DMS114 treated with DMSO at 0.1 percent for 48 hours (cell line): ENCODE results near the gene ACAP3.
A peak's percentile ranks its signal among the peaks of the same experiment; 100 is the strongest.

ENCODE experiments used
- DNase-seq: peaks from one replicate; lab custom pipeline; 2025; ENCODE audit not compliant: unreplicated experiment; lab: John Stamatoyannopoulos, UW

The ACAP3 gene, protein sequence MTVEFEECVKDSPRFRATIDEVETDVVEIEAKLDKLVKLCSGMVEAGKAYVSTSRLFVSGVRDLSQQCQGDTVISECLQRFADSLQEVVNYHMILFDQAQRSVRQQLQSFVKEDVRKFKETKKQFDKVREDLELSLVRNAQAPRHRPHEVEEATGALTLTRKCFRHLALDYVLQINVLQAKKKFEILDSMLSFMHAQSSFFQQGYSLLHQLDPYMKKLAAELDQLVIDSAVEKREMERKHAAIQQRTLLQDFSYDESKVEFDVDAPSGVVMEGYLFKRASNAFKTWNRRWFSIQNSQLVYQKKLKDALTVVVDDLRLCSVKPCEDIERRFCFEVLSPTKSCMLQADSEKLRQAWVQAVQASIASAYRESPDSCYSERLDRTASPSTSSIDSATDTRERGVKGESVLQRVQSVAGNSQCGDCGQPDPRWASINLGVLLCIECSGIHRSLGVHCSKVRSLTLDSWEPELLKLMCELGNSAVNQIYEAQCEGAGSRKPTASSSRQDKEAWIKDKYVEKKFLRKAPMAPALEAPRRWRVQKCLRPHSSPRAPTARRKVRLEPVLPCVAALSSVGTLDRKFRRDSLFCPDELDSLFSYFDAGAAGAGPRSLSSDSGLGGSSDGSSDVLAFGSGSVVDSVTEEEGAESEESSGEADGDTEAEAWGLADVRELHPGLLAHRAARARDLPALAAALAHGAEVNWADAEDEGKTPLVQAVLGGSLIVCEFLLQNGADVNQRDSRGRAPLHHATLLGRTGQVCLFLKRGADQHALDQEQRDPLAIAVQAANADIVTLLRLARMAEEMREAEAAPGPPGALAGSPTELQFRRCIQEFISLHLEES

DNA sequence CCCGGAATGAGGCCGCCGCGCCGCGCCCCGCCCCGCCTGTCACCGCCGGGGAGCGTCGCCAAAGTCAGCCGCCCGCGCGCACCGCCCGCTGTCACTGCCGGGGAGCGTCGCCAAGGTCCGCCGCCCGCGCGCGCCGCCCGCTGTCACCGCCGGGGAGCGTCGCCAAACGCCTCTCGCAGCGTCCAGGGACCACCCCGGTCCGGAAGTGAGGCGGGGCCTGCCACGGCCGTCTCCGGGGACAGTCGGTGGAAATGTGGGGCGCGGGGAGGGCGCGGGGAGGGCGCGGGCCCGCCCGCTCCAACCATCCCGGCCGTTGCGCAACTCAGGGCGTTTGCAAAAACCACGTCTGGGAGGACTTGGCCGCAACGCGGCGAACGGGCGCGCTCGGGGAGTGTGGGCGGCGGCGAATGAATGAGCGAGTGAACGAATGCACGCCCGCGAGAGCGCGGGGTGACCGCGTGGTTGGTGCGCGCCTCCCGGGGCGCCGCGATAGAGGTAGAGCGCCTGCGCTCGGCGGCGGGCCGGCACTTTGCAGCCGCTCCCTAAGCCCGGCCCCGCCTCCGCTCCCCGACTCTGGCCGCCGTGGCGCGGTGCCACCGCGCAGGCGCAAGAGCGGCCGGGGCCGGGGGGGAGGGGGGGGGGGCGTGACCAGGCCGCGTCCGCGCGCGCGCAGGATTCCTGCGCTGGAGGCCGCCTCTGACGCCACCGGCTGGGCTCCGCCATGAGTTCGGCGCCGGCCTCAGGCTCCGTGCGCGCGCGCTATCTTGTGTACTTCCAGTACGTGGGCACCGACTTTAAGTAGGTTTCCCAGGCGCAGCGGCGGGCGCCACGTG, at the start of gene ACAP3, which contains the start of gene PUSL1:
ACAP3 (minus strand) TSS at position 8 of the 833 bp plus-strand sequence. CDS start 115 bp downstream, outside the sequence.
PUSL1 (plus strand) TSS at position 675 of the 833 bp plus-strand sequence; CDS start at position 722, 47 bp downstream.
- peak; percentile 76 for DNase-seq

DNA sequence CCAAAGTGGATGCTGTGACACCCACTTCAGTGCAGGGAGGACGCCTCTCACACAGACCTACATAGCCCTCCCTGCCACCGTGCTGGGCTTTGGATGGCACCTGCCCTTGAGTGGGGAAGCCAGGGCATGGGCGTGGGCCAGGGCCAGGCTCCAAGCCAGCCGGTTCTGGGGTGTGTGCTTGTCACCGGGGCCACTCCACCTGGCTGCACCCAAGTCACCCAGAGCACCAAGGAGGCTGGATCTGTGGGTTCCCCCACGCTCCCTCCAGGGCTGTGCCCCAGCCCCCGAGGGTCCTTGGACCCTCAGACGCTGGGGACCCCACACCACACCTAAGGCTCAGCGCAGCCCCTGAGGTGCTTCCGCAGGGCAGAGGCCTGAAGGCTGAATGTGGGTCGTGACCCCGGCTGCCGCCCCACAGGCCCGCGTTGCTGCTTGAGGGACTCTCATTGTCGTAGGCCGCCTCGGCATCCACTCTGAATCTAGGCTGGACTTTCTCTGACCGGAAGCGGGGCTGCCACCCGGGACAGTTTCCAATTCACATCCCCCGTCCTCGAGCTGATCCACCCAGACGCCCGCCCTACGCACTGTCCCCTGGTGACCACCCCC, 49.2 kb upstream of the ACAP3 start:
- no peak for DNase-seq

DNA sequence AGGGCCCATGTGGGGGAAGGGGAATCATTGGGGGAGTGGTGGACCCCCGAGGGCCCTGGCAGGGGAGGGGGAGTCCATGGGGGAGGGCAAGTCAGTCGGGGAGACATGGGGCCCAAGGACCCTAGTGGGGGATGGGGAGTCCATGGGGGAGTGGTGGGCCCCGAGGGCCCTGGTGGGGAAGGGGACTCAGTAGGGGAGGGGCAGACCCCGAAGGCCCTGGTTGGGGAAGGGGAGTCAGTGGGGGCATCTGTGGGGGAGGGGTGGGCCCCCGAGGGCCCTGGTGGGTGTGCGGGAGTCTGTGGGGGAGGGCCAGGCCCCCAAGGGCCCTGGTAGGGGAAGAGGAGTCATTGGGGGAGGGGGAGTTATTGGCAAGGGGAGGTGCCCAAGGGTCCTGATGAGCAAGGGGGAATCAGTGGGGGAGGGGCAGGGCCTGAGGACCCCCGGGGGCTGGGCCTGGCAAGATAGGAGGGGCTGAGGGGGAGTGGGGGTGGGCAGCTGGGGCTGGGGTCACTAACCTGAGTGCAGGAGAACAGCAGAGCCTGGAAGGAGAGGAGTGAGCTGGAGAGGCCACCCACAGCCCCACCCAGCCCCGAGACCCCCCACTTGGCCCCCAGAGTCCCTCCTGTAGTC, 48.6 kb upstream of the ACAP3 start:
- DNase-seq = no peak

DNA sequence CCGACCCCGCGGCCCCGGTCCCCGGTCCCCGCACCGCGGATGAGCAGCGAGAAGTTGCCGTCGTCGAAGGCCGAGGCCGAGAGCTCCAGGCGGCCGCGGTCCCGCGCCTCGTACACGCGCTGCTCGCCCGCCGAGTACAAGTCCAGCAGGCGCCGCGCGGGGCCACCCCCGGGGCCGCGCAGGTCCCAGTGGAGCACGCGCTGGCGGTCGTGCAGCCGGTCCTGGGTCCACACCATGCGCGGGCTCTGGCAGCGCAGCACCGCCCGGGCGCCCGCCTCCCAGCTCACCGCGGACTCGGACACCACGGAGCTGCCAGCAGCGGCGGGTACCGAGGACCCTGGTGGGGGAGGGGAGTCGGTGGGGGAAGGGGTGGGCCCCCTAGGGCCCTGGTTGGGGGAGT, 47.7 kb upstream of the ACAP3 start:
- DNase-seq = no peak

DNA sequence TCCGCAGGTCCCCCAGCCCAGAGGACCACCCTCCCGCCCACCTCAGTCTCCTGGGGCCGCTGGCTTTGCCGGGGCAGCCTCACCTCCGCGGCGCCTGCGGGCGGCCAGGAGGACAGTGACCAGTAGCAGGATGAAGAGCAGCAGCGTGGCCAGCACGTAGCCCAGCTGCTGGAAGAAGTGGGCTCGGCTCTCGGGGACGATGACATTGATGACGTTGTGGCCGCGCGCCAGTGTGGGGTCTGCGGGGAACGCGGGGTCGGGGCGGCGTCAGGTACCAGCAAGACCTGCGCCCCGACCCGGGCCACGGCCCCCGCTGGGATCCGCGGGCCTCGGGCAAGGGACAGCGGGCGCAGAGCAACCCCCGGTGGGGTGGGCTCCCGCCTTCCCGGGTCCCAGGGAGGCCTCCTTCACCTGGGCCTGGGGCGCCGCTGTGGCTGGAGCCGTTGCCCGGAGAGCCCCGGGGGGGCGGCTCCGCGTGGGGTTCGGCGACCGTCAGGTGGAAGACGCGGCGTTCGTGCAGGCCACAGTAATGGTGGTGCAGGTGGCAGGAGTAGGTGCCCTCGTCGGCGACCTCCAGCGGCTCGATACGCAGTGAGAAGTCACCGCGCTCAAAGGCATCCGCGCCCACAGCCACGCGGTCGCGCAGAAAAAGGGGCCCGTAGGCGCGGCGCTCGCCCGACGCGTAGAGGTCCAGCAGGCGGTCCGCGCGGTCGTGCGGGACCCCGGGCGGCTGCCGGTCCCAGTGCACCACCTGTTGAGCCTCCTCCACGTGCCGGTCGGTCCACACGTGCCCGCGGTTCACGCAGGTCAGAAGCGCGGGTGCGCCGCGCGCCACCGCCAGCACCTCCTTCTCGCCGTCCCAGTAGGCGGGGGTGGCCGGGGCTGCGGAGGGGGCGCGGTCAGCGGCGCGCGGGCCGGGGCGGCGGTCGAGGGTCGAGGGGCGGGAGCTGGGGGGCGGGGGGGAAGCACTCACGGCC, 46.8 kb upstream of the ACAP3 start:
- DNase-seq = no peak

DNA sequence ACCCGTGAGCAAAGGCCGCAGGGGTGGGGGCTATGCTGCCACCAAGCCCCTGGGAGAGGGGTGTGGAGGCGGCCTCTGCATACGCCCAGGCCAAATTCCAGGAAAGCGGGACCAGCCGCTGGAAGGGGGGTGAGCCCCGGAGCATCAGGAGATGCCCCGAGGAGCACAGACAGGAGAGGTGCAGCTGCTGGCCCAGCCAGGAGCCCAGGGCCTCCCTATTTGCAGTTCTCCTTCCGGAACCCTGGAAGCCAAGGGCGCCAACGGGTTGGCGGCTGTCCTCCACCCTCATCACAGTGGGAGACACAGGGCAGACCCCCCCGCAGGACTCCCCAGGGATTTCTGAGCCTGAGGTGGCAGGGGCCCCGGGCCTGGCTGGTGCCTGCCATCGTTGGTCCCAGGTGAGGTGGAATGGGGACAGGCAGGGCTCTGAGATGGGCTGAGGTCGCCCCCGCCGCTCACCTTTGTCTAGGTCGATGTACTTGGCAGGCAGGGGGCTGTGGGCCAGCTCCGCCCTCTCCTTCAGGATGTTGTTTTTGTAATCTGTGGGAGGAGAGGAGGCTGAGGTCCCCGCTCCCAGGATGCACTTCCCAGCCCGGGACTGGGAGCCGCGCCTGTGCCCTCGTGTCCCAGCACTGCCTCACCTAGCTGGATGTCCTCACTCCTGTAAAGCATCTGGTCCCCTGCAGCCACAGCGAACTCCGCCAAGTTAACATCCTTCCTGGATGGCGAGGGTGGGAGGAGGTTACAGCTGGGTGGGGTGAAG, 45.8 kb upstream of the ACAP3 start:
- DNase-seq = no peak

DNA sequence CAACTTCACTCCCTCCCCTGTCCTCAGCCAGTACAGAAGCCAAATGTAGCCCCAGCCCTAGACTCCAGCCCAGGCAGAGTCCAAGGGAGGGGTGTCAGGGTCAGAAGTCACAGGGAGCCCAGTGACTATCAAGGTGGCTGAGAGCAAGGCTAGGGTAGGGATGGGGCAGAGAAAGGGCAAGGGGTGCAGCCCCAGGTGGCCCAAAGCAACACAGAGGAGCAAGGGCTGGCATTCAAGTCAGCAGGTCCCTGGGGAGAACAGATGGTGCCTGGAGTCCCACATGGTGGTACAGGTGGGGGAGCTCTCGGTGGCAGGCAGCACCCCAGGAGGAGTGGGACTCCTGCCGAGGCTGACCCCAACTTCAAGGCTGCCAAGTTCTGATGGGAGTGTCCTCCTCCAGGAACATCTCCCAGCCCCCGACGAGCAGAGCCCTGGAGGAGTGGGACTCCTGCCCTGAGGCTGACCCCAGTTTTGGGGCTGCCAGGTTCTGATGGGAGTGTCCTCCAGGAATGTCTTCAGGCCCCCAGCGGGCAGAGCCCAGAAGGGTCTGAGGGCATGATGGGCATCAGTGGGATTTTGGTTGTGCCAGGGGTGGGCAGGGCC, 45.2 kb upstream of the ACAP3 start:
- no peak for DNase-seq

DNA sequence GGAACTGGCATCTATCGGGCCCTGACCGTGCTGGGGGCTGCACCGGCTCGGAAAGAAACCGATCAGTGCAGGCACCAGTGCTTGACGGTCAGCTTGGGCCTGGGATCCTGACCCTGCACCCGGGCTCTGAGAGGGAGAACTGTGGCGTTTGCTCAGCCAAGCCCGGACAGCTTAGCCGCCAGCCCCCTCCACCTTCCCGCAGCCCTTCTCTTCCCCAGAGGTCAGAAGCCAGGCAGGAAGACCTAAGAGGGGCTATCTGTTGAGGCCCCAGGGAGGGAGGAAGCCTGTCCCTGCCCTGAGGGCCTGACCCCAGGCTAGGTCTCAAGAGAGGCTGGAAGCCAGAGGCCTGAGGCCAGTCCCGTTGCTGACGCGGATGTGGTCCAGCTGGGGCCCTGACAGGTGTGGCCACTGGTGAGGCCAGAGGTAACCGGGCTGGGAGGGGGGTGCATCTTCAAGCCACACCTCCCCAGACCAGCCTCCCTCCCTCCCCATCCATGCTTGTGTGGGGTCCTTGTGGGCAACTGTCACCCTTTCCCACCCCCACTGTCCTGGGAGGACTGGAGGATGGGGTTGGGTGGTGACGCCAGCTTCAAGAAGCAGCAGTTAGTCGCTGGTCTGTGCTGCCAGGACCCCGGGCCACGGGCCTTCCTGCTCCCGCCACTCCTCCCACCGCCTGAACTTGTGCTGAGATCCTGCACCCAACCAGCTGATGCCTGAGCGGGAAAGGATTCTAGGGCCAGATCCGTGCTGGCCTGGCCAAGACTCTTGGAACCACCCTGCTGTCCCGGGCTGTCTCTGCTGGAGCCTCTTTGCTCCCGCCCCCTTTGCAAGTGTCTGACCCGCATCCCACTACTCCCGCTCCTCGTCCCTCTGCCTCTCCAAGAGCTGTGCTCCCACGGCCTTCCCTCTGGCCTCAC, 44.0 kb upstream of the ACAP3 start:
- no peak for DNase-seq

DNA sequence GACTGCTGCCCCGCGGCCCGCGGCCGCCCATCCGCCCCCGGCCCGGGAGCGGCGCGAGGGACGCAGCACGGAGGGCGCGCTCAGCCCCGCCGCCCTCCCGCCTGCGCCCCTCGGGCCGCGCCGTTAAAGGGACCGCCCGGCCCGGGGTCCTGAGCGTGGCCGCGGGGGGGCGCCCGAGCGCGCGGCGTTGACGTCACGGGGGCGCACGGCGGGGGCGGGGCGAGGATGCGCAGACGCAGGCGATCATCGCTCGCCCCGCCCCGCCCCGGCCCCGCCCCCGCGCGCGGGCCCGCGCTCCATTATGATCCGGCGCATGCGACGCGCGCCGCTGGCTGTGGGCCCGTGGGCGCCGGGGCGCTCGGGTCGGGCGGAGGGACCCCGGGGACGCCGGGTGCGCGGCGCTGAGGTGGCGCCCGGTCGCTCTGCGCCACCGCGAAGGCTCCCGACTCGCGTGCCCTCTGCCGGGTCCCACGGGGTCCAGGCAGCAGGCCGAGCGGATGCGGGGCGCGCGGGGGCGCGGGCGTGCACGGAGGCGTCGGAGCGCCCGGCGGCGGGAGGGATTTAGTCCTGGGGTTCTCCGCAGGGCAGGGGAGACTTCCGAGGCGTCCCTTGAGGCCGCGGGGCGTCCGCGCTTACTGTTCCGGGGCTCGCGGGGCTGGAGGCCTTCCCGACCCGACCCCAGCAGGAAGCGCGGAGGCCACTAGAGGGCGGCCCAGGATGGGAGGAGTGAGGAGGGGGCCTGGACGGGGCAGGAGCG, 41.7 kb upstream of the ACAP3 start, which contains the start of gene DVL1:
DVL1 (minus strand) TSS at position 163 of the 757 bp plus-strand sequence. CDS start 353 bp downstream, outside the sequence.
- DNase-seq = no peak

DNA sequence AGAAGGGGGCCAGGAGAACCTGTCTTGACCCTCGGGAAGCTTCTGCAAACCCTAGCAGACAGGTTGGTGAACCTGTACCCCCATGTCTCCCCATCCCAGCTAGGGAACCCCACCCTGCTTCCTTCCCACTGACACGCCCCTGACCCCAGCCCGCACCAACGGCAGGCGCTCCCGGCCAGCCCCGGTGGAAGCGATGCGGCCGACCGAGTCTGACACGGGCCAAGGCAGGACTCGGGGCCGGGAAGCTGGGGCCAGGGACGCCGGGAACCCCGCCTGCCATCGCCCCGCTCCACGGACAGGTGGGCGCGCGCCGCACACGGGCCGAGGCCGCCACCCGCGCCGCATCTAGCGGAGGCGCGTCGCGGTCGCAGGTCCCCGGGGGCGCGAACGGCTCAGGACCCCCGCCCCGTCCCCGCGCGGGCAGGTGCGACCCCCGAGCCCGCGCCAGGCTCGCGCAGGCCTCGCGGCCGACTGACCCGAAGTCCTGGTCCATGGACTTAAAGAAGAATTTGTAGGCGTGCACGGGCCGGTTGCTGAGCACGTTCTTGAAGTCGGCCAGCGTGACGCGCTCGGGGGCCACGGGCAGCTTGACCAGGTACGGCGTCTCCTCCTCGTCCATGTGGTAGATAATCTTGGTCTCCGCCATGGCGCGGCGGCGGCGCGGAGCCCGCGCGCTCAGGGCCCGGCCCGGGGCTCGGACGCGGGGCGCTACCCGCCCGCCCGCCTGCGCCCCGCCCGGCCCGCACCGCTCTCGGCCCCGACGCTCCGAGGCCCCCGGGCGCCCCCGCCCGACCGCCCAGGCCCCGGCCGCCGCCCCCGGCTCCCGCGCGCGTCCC, 40.9 kb upstream of the ACAP3 start:
- no peak for DNase-seq

DNA sequence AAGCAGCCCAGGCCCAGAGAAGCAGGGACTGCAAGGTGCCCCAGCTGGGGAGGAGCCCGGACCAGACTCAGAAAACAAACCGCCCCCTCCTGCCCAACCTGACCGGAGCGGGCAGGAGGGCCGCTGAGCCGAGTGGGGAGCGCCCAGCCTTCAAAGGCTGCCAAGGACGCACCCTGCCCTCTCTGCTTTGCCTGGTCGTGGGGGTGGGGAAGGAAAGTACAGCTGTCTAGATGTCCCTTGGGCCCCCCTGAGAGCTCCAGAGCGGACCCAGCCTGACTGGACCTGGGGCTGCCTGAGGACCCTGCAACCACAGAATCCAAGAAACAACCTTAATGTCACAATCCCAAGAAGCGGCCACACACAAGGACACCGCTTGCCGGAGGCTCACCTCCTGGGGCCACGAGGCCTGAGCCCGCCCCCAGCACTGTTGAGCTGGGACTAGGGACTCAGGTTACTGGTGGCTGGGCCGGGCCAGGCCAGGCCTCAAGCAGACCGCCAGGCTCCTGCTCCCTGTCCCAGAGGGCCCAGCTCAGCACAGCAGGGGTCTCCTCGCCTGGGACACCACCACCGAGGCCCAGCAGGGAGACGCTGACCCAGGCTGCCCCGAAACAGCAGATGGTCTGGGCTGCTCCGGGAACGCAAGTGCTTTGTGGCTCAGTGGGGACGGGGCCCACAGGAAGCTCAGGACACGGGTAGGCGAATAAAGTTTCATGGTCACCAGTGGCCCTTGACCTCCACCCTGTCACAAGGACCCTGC, 40.1 kb upstream of the ACAP3 start:
- DNase-seq = no peak

DNA sequence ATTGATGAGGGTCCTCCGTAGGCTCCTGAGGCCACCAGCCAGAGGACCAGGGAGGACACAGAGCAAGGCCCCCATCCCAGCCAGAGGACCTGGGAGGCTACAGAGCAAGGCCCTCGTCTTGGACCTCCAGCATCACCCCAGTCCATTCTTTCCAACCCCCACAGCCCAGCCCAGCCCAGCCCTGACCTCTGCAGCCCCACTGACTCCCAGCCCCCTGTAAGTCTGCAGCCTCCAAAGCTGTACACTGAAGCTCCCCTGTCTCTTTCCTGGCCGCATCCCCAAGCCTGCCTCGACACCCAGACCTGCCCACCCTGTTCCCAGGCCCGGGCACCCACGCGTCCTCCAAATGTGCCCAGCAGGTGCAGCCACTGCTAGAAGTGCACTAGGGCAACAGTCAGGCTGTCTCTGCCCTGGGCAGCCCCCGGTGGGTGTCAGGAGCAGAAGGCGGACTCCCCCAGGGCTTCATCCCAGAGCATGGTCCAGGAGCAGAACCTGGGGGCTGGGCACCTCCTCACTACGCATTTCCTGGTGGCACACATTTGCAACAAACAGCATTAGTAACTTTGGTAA, 39.4 kb upstream of the ACAP3 start:
- DNase-seq = no peak

DNA sequence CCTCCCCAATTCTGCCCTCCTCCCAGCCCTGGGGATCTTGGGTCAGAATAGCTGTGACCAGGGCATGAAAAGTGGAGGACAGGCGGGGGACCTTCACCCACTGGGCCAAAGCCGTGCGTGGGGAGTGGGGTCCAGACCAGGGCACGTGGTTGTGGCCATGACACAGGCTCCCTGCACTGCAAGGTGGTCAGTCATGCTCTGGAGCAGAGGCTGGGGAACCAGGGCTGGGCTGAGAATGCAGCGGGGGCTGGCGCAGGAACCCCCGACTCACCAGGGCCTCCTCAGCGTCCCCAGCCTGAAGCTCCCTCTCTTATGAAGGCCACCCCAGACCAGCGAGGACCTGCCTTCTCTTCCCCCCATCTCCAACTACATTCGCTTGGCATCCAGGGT, 38.8 kb upstream of the ACAP3 start:
- DNase-seq = no peak

DNA sequence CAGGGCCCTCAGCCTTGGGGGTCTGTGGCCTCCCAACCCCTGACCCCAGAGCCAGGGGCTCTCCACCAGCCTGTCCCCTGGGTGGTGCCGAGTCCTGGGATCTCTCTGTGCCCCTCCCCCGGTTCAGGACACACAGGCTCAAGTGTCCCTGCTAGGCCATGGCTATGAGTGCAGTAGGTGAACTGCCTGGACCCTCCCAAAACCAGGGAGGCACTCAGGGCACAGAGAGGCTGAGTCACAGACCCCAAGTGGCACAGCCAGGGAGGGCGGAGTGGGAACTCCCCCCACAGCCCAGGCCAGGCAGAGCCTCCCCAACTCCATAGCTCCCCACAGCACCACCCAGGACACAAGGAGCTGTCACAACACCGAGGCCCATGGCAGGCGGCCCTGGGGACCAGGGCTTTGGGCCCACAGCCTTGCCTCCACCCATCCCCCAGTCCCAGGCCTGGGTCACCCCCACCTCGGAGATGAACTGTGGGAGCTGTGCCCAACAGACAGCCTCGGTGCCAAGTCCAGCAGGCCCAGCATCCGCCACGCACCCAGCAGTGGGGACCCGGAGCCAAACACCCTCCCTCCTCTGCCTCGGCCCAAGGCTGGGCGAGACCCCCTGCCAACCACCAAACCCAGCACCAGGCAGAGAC, 38.2 kb upstream of the ACAP3 start:
- DNase-seq = no peak
